Heart right ventricle (tissue), 16 donors: Measurements from ENCODE around the gene PCDHGC4. TPM values are rescaled to one million over a fixed set of nuclear protein-coding genes. Genes with fewer than 3 reads are reported as not detected.

Experiments
- ATAC-seq, 8 donors: fragments of 200-7000 bp; cut with Tn5 transposase; one replicate each; pipeline ENCODE4 v1.9.1; 2020; ENCODE audit warnings: mild to moderate bottlenecking in 8 of 8, moderate library complexity in 8 of 8, moderate number of reproducible peaks in 1 of 8
- DNase-seq, 2 donors: peaks; one replicate each; pipeline ENCODE4 v3.0.0-alpha.2; 2020
- H3K27ac ChIP-seq, 10 donors: fragments of 200-600 bp; sonication (generic) in 2 of 10; one replicate each; pipeline versions ENCODE4 v1.5.0 to v1.8.0; 2020 to 2022; ENCODE audit warnings: mild to moderate bottlenecking in 3 of 10
- H3K27me3 ChIP-seq, 7 donors: fragments of 200-600 bp; one replicate each; pipeline ENCODE4 v1.8.0; 2021 to 2022; ENCODE audit warnings: mild to moderate bottlenecking in 2 of 7
- H3K36me3 ChIP-seq, 9 donors: fragments of 200-600 bp; sonication (generic) in 1 of 9; one replicate each; pipeline versions ENCODE4 v1.5.0 to v1.8.0; 2020 to 2022; ENCODE audit warnings: mild to moderate bottlenecking in 2 of 9
- H3K4me1 ChIP-seq, 9 donors: fragments of 200-600 bp; sonication (generic) in 1 of 9; one replicate each; pipeline versions ENCODE4 v1.5.0 to v1.8.0; 2020 to 2022; ENCODE audit warnings: mild to moderate bottlenecking in 4 of 9
- H3K4me3 ChIP-seq, 10 donors: fragments of 200-600 bp; sonication (generic) in 2 of 10; one replicate each; pipeline versions ENCODE4 v1.5.0 to v1.8.0; 2020 to 2022; ENCODE audit warnings: mild to moderate bottlenecking in 7 of 10, moderate library complexity in 2 of 10
- H3K9me3 ChIP-seq, 11 donors: fragments of 200-600 bp in 10 of 11; sonication (generic) in 2 of 11; one replicate each; pipeline versions ENCODE4 v1.5.0 to v1.8.0; 2013 to 2022; ENCODE audit warnings: mild to moderate bottlenecking in 2 of 11, control low read depth in 1 of 11, moderate library complexity in 1 of 11
- CTCF ChIP-seq, 9 donors: fragments of 200-600 bp; sonication (generic) in 2 of 9; IDR thresholded peaks; one replicate each; pipeline versions ENCODE4 v1.5.0 to v1.8.0; 2021 to 2022; ENCODE audit warnings: antibody characterized with exemption in 9 of 9, mild to moderate bottlenecking in 5 of 9, moderate library complexity in 1 of 9
- whole genome bisulfite sequencing, 2 donors: extraction: QIAGEN DNeasy Blood & Tissue Kit; methylation state at CpG; one replicate each; pipeline ENCODE4 v1.1.7; 2013; ENCODE audit warnings: inconsistent platforms in 1 of 2; 5-methylcytosine and 5-hydroxymethylcytosine counted together
- intact Hi-C, 10 donors: fragments of 100-400 bp; cut with DNase I; formaldehyde crosslinking; loops; one replicate each; pipeline versions ENCODE4 v1.11.1 to v1.14.2; 2022
- polyA plus RNA-seq, 2 donors: library from polyadenylated mRNA; stranded (reverse); fragments of 200-250 nt; gene quantifications; one replicate each; pipeline ENCODE4 v1.2.3, GENCODE V29; 2013
- total RNA-seq, 10 donors: library from RNA; stranded (reverse); fragmentation: NEBNext Ultra II Directional in 3 of 10; extraction: Animal tissue kit (Norgen Biotek cat#: 25700) in 3 of 10; gene quantifications; one replicate each; pipeline versions ENCODE4 v1.2.1 to v1.2.4, GENCODE V29; 2021 to 2023
- donor health status: Arrhythmogenic right ventricular cardiomyopathy.
- donor health status: ischemic (EF 13 %, LVEDD 7.1; RV severe dilation, severe dysfunction).
- donor health status: healthy with polysubstance abuse.
- donor health status: DM: no; HTN: yes; CAD: no.
- donor health status: DM: no; HTN: no; CAD: no.
- donor health status: ischemic (EF 25% LVEDD 6.9; RV normal size, moderate dysfunction).
- donor health status: ischemic (EF 25% LVEDD 5.7; RV mildly dilated, moderate dysfunction).
- donor health status: healthy.
- donor health status: DM: yes; HTN: yes; CAD: no.
- donor health status: Ischemic cardiomyopathy.
- donor health status: ischemic (EF 35%, LVEDD 5.7; RV mildly dilated, moderate dysfunction).
- donor health status: nonischemic (EF 11% LVEDD 7.7; RV severe dilation, severe dysfunction).
- donor health status: DM: yes; HTN: yes; CAD: no.
- donor health status: PGD.
- donor health status: ischemic (EF 29% LVEDD 5.4; RV normal size, mild dysfunction).
- donor health status: nonischemic (EF 23%, LVEDD 6.1; RV moderate dilation, normal function).

PCDHGC4 gene
- total and polyA plus RNA-seq, 12 donors, result 0.12 to 5.0 (median 3.1) TPM

GRCh38 chr5:141515141-141515540, 30.3 kb downstream of the PCDHGC4 start:
- Histone ChIP-seq H3K9me3 (no peaks in the 10 kb centered on the region), H3K4me1 (peaks cover 11 to 73% (median 52%) of the 10 kb centered on the region in 9 donors), H3K36me3 (peaks cover 0 to 74% (median 24%) of the 10 kb centered on the region in 9 donors), H3K4me3 (no peak overlapping the region), H3K27me3 (no peaks in the 10 kb centered on the region), H3K27ac (peak overlapping the region in 9 of 10 donors; percentile 82 to 95 (median 86))
- TF ChIP-seq CTCF (IDR thresholded peaks at IDR 0.05), result no peak
- intact Hi-C loops, result no loop called here
- DNase-seq (no peak), ATAC-seq (no peak)
- 81 to 93% methylated on average over 3 of the region's 3 CpGs for WGBS, 2 donors

GRCh38 chr5:141515946-141516671, 31.3 kb downstream of the PCDHGC4 start:
- H3K27ac ChIP-seq, result peak overlapping the region in 9 of 10 donors; percentile 7 to 95 (median 85)
- DNase-seq, result no peak
- peaks cover 15 to 83% (median 60%) of the 10 kb centered on the region in 9 donors for H3K4me1 ChIP-seq
- H3K4me3 ChIP-seq, result no peak overlapping the region
- WGBS, 2 donors, result 86% methylated on average over 4 of the region's 4 CpGs
- intact Hi-C loops, result no loop called here
- no peak for TF ChIP-seq CTCF (IDR thresholded peaks at IDR 0.05)
- H3K36me3 ChIP-seq, result peaks cover 0 to 74% (median 17%) of the 10 kb centered on the region in 9 donors
- no peaks in the 10 kb centered on the region for H3K27me3 ChIP-seq
- H3K9me3 ChIP-seq, result no peaks in the 10 kb centered on the region
- ATAC-seq, result no peak

GRCh38 chr5:141516672-141517025, 31.8 kb downstream of the PCDHGC4 start:
- WGBS, 2 donors, result 73 to 88% methylated on average over 8 of the region's 8 CpGs
- ATAC-seq, result no peak

DNA sequence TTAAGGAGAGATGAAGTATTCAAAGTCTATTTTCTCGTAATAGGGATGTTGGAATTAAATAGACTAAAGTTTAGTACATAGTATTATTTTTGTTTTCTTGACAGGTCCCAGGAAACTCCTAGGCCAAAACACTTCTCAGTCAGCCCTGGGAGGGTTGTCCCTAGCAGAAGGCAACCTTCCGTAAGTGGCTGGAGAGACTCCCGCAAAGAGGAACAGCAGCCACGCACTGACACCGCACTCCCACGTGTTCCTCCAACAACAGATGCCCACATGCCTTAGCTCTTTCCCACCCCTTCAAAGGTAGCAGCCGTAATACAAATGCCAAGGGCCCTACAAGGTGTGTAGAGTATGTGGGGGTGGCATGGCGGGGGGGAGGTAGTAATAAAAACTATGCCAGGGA, 32.5 kb downstream of the PCDHGC4 start:
- H3K27me3 ChIP-seq, result no peaks in the 10 kb centered on the region
- H3K27ac ChIP-seq, result peak overlapping the region in 8 of 10 donors; percentile 17 to 95 (median 50)
- peaks cover 0 to 64% (median 9%) of the 10 kb centered on the region in 9 donors for H3K36me3 ChIP-seq
- WGBS, 2 donors, result 80 to 85% methylated on average over 8 of the region's 8 CpGs
- DNase-seq (no peak), ATAC-seq (no peak)
- peaks cover 22 to 89% (median 68%) of the 10 kb centered on the region in 9 donors for H3K4me1 ChIP-seq
- H3K9me3 ChIP-seq, result no peaks in the 10 kb centered on the region
- no peak overlapping the region for H3K4me3 ChIP-seq
- no peak for TF ChIP-seq CTCF (IDR thresholded peaks at IDR 0.05)
- intact Hi-C loops, result no loop called here

More at GRCh38 chr5:141516672-141517025, 31.8 kb downstream of the PCDHGC4 start:
- Histone ChIP-seq H3K9me3 (no peaks in the 10 kb centered on the region), H3K36me3 (peaks cover 0 to 69% (median 11%) of the 10 kb centered on the region in 9 donors), H3K4me1 (peaks cover 16 to 89% (median 65%) of the 10 kb centered on the region in 9 donors), H3K27ac (peak overlapping the region in 9 of 10 donors; percentile 7 to 95 (median 85)), H3K27me3 (no peaks in the 10 kb centered on the region), H3K4me3 (no peak overlapping the region)
- peak in 1 of 2 donors; percentile 24 for DNase-seq
- TF ChIP-seq CTCF (IDR thresholded peaks at IDR 0.05), result no peak
- intact Hi-C loops, result no loop called here
